Fibroblast of pulmonary artery (primary cell): ENCODE results near the gene SMIM23.

Experiments used
- DNase-seq: peaks from one replicate; pipeline ENCODE4 v3.0.0-alpha.2; 2010; ENCODE audit warnings: low read depth
- H3K4me3 ChIP-seq: replicated peaks from 2 replicates; pipeline ENCODE4 v1.5.1; 2011; ENCODE audit warnings: low read depth, mild to moderate bottlenecking, control low read depth, low read length, moderate library complexity
- TF ChIP-seq, protein P1 (sequence below): IDR thresholded peaks from 2 replicates; pipeline ENCODE4 v1.5.1; 2011; ENCODE audit warnings: mild to moderate bottlenecking, control low read depth, low read length, inconsistent platforms; ENCODE audit errors: missing control alignments

Gene SMIM23

DNA sequence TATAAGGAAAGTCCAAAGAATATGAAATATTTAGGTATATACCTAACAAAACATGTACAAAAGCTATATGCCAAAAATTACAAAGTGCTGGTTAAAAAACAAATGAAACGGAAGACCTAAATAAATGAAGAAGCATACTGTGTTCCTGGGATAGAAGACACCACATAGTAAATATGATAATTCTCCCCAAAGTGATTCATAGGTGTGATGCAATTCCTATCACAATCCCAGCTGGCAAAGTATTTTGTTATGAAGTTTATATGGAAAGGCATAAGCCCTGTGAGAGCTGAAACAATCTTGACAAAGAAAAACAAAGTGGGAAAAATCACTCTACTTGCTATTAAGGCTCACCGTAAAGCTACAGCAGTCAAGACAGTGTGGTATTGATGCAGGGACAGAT, 2.6 kb upstream of the SMIM23 start:
- no peak overlapping the region for H3K4me3 ChIP-seq
- peak; percentile 41 for DNase-seq
- TF ChIP-seq, protein P1, sequence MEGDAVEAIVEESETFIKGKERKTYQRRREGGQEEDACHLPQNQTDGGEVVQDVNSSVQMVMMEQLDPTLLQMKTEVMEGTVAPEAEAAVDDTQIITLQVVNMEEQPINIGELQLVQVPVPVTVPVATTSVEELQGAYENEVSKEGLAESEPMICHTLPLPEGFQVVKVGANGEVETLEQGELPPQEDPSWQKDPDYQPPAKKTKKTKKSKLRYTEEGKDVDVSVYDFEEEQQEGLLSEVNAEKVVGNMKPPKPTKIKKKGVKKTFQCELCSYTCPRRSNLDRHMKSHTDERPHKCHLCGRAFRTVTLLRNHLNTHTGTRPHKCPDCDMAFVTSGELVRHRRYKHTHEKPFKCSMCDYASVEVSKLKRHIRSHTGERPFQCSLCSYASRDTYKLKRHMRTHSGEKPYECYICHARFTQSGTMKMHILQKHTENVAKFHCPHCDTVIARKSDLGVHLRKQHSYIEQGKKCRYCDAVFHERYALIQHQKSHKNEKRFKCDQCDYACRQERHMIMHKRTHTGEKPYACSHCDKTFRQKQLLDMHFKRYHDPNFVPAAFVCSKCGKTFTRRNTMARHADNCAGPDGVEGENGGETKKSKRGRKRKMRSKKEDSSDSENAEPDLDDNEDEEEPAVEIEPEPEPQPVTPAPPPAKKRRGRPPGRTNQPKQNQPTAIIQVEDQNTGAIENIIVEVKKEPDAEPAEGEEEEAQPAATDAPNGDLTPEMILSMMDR: no peak

DNA sequence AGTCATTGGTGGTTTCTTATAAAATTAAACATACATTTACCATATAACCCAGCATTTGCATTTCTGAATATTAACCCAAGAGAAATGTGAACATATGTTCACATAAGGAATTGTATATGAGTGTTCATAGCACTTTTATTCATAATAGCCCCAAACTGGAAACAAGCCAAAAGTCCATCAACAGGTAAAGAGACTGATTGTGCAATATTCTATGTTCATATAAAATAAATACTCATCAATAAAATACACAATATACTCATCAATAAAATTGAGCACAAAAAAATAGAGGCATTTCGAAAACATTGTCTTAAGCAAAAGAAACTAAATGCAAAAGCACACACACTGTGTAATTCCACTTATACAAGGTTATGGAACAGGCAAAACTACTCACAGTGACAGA, 3.7 kb downstream of the SMIM23 start:
- TF ChIP-seq, protein P1: no peak
- no peak overlapping the region for H3K4me3 ChIP-seq
- no peak for DNase-seq

DNA sequence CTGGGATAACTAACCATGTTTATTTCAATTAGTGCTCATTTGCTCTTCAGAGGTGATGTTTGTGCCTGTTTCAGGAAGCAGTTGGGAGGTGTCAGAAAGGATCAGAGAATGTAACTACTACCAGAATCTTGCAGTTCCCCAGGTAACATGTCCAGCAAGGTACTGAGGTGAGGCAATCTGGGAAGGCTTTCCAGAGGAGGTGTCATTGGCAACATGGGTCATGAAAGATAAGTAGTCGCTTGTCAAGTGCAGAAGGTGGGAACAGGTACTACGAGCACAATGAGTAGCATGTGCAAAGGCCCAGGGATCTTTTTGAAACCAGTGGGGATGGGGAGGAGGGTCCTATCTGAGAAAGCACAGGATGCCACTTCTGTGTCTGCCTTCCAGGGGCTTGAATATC, 4.8 kb downstream of the SMIM23 start:
- DNase-seq: no peak
- H3K4me3 ChIP-seq: no peak overlapping the region
- TF ChIP-seq, protein P1: no peak

DNA sequence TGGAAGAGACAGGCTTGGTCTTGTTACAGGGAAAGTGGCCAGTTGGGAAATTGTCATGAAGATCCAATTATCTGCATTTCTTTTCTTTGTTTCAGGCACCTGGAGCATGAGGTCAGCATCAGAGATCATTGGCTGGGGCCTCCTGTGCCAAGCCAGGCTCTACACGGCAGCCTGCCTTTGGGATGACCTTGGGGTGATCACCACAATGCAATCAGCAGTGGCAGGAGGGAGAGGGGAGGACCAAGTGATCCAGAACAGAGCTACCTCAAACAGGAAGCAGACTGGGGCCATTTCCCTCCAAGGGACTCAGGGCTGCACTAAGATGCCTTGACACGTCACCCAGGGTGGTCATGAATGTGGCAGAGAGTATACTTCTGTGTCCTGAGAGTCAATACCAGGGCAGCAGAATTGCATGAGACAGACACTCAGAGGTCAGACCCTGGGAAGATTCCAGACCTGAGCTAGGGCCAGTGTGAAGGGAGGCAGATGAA, 8.9 kb downstream of the SMIM23 start:
- TF ChIP-seq, protein P1: no peak
- no peak overlapping the region for H3K4me3 ChIP-seq
- no peak for DNase-seq

DNA sequence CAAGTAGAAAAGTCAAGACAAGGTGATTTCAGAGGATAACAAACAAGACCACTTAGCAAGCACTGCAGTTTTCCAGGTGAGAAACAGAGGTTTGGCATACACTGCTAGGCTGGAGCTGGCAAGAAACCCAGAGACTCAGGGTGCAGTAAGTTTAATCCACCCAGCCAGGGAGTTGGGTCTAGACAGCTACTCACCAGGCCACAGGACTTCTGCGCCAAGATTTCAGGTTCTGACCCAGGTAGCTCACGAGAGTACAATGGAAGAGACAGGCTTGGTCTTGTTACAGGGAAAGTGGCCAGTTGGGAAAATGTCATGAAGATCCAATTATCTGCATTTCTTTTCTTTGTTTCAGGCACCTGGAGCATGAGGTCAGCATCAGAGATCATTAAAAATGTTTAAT, 9.8 kb downstream of the SMIM23 start:
- no peak for DNase-seq
- TF ChIP-seq, protein P1: no peak
- no peak overlapping the region for H3K4me3 ChIP-seq

DNA sequence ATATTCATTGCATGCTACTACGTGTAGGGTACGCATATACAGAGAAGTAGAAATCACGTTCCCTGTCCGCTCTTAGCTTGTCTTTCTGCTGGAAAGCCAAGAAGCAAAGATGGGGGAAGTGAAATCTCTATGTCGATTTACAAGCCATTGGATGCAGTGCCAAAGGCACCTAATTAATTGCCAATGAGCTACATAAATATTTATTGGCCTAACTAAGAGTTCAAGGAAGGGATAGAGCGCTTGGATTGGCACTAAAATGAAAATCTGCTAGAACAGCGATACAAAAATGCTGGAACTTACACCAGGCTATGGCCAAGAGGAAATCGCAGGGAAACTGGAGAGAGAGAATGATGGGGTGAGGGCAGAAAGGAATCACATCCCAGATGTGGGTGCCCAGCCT, 10.8 kb downstream of the SMIM23 start:
- TF ChIP-seq, protein P1: no peak
- no peak overlapping the region for H3K4me3 ChIP-seq
- DNase-seq: no peak

DNA sequence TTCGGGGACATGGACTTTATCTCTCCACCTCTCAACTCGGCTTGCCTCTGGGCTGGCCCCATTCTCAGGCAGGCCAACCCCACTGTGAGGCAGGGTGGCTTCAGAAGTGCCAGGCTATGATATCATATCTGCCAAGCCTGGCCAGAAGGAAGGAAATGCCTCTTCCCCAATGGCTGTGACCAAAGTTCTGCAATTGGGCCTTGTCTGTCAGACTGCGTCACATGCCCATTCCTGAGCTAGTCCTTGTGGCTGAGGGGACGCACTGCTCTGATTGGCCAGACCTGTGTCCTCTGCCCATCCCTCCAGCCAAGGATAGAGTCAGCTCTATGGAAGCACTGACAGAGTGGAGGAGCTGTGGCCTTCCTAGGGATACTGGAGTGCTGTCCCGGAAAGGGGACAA, 11.9 kb downstream of the SMIM23 start:
- DNase-seq: no peak
- TF ChIP-seq, protein P1: no peak
- no peak overlapping the region for H3K4me3 ChIP-seq
